NCI-H345 treated with DMSO at 0.1 percent for 48 hours (cell line): ENCODE data around the gene STOX1.
"Not testable (repeated sequence)": the region's sequence is repeated elsewhere in the genome, so short reads cannot be mapped to it uniquely, and the experiment has no call there.

Source experiments
- DNase-seq: peaks from one replicate; lab custom pipeline; 2025; ENCODE audit not compliant: unreplicated experiment; lab: John Stamatoyannopoulos, UW

STOX1 gene

GRCh38 chr10:68826764-68827591 is at the start of gene STOX1:
STOX1 (plus strand) TSS chr10:68827531; CDS start chr10:68827624, 93 bp downstream.
- peak; percentile 19 for DNase-seq

- DNase-seq, result no peak
Observed at GRCh38 chr10:68781613-68782574, 45.4 kb upstream of the STOX1 start.

GRCh38 chr10:68784476-68784875 is 42.9 kb upstream of the STOX1 start:
- DNase-seq, result no peak

- no peak for DNase-seq
Observed at GRCh38 chr10:68787813-68788212, 39.5 kb upstream of the STOX1 start.

GRCh38 chr10:68790476-68790875 is 36.9 kb upstream of the STOX1 start:
- no peak for DNase-seq

- no peak for DNase-seq
Observed at GRCh38 chr10:68792115-68792514, 35.2 kb upstream of the STOX1 start.

GRCh38 chr10:68795886-68796532 is 31.3 kb upstream of the STOX1 start:
- no peak for DNase-seq

- DNase-seq, result no peak
Observed at GRCh38 chr10:68796605-68797004, 30.7 kb upstream of the STOX1 start.

- no peak for DNase-seq
Observed at GRCh38 chr10:68800211-68800610, 27.1 kb upstream of the STOX1 start.

- DNase-seq, result no peak
Observed at GRCh38 chr10:68804692-68805091, 22.6 kb upstream of the STOX1 start.

GRCh38 chr10:68810830-68811229 is 16.5 kb upstream of the STOX1 start:
- DNase-seq, result not testable (repeated sequence)

- no peak for DNase-seq
Observed at GRCh38 chr10:68811314-68812009, 15.9 kb upstream of the STOX1 start.

- DNase-seq, result no peak
Observed at GRCh38 chr10:68812420-68812819, 14.9 kb upstream of the STOX1 start.

- DNase-seq, result no peak
Observed at GRCh38 chr10:68813559-68813958, 13.8 kb upstream of the STOX1 start.

- no peak for DNase-seq
Observed at GRCh38 chr10:68816796-68817412, 10.4 kb upstream of the STOX1 start.

GRCh38 chr10:68820359-68820758 is 7.0 kb upstream of the STOX1 start:
- DNase-seq, result not testable (repeated sequence)

- DNase-seq, result not testable (repeated sequence)
Observed at GRCh38 chr10:68822626-68823025, 4.7 kb upstream of the STOX1 start.

GRCh38 chr10:68827592-68827959 is 245 bp downstream of the STOX1 start:
- DNase-seq, result not testable (repeated sequence)

GRCh38 chr10:68828083-68828601 is 811 bp downstream of the STOX1 start:
- not testable (repeated sequence) for DNase-seq

- DNase-seq, result no peak
Observed at GRCh38 chr10:68828833-68829232, 1.5 kb downstream of the STOX1 start.
